CD4-positive, CD25-positive, alpha-beta regulatory T cell (primary cell): Measurements from ENCODE around the gene ALDH1A1. TPM values are rescaled to one million over a fixed set of nuclear protein-coding genes. Genes with fewer than 3 reads are reported as not detected.

Source experiments
- ATAC-seq, 2 donors: fragments of 150-1000 bp; cut with Tn5 transposase; one replicate each; pipeline ENCODE4 v1.10.0; 2021; ENCODE audit warnings: low read depth in 2 of 2, moderate number of reproducible peaks in 2 of 2, moderate library complexity in 1 of 2
- DNase-seq, 3 donors: peaks; one replicate each; pipeline versions ENCODE4 v3.0.0 to v3.0.0-alpha.2; 2012 to 2022; ENCODE audit warnings: mixed read lengths in 1 of 3
- H3K27ac ChIP-seq: one replicate; pipeline ENCODE4 v1.7.0; 2013; ENCODE audit warnings: mild to moderate bottlenecking, low read length; ENCODE audit not compliant: insufficient read depth, poor library complexity, severe bottlenecking
- H3K27me3 ChIP-seq: one replicate; pipeline ENCODE4 v1.7.0; 2013; ENCODE audit warnings: low read length; ENCODE audit not compliant: control insufficient read depth, insufficient read depth
- H3K36me3 ChIP-seq: one replicate; pipeline ENCODE4 v1.7.0; 2013; ENCODE audit warnings: mild to moderate bottlenecking, low read length, moderate library complexity; ENCODE audit not compliant: control insufficient read depth, insufficient read depth
- H3K4me1 ChIP-seq: 2 replicates; pipeline ENCODE4 v1.7.0; 2013; ENCODE audit warnings: mild to moderate bottlenecking, low read length; ENCODE audit not compliant: insufficient read depth, control insufficient read depth, poor library complexity, severe bottlenecking
- H3K4me3 ChIP-seq: one replicate; pipeline ENCODE4 v1.7.0; 2013; ENCODE audit warnings: low read depth, mild to moderate bottlenecking, low read length, moderate library complexity
- H3K9me3 ChIP-seq, 2 experiments: 1 replicate in 1 of 2; 2 replicates in 1 of 2; pipeline ENCODE4 v1.7.0; 2013; ENCODE audit warnings: low read length in 2 of 2, mild to moderate bottlenecking in 1 of 2, moderate library complexity in 1 of 2; ENCODE audit not compliant: control insufficient read depth in 2 of 2
- H3K27ac Mint-ChIP-seq, 3 donors: one replicate each; pipeline ENCODE4 v1.8.0; 2020 to 2022; ENCODE audit warnings: mild to moderate bottlenecking in 3 of 3, mixed read lengths in 3 of 3, moderate library complexity in 2 of 3
- H3K27me3 Mint-ChIP-seq: one replicate; pipeline ENCODE4 v1.8.0; 2022; ENCODE audit warnings: mild to moderate bottlenecking, mixed read lengths
- H3K36me3 Mint-ChIP-seq: one replicate; pipeline ENCODE4 v1.8.0; 2020; ENCODE audit warnings: mixed read lengths
- H3K4me1 Mint-ChIP-seq, 4 donors: one replicate each; pipeline ENCODE4 v1.8.0; 2020 to 2022; ENCODE audit warnings: mixed read lengths in 4 of 4, mild to moderate bottlenecking in 1 of 4
- H3K4me3 Mint-ChIP-seq, 4 donors: one replicate each; pipeline ENCODE4 v1.8.0; 2020 to 2022; ENCODE audit warnings: mild to moderate bottlenecking in 4 of 4, mixed read lengths in 4 of 4, moderate library complexity in 3 of 4
- H3K9me3 Mint-ChIP-seq, 7 donors: one replicate each; pipeline ENCODE4 v1.8.0; 2020 to 2022; ENCODE audit warnings: mixed read lengths in 7 of 7, mild to moderate bottlenecking in 3 of 7, moderate library complexity in 2 of 7
- polyA plus RNA-seq, 4 donors: library from polyadenylated mRNA; unstranded; fragments of 300-500 nt; fragmentation: Illumina TruSeq; gene quantifications; one replicate each; pipeline ENCODE4 v1.2.3, GENCODE V29; 2021
- total RNA-seq: library from RNA; stranded (reverse); gene quantifications from one replicate; pipeline ENCODE4 v1.2.3, GENCODE V29; 2022

The ALDH1A1 gene
- total and polyA plus RNA-seq, 5 donors from 2014 or later: 0.10 to 1.0 TPM; not detected in 3

DNA sequence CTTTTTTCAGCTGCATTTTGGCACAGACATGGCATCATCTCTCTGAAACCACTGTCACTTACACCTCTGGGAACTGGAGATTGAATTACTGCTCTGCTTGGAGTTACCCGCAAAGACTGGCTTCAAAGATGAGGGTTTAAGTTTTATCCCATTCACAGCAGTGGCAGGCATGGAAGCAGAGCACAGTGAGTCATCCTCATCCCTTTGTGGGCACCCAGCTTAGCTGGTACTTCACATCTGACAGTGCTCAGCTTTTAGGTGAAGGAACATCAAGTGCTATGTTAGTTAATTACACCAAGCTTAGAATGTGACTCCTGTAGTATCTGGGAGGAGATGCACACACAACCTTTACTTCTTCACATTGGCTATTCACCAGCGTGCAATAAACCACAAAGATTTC is 24.8 kb upstream of the ALDH1A1 start:
- Mint-ChIP-seq H3K27ac (peak overlapping the region in 1 of 3 donors; percentile 11), H3K36me3 (no peaks in the 10 kb centered on the region), H3K4me3 (no peak overlapping the region), H3K27me3 (no peaks in the 10 kb centered on the region), H3K9me3 (peaks cover 0 to 2% (median 0%) of the 10 kb centered on the region in 7 donors), H3K4me1 (no peaks in the 10 kb centered on the region)
- DNase-seq (no peak), ATAC-seq (no peak)
- H3K4me3 ChIP-seq: no peak overlapping the region
- no peaks in the 10 kb centered on the region for H3K36me3 ChIP-seq
- H3K4me1 ChIP-seq: no peaks in the 10 kb centered on the region
- H3K27ac ChIP-seq: no peak overlapping the region
- H3K9me3 ChIP-seq: no peaks in the 10 kb centered on the region
- no peaks in the 10 kb centered on the region for H3K27me3 ChIP-seq

GRCh38 chr9:72974501-72974900 is 21.6 kb upstream of the ALDH1A1 start:
- Histone ChIP-seq H3K9me3 (no peaks in the 10 kb centered on the region), H3K4me1 (no peaks in the 10 kb centered on the region), H3K4me3 (no peak overlapping the region), H3K36me3 (no peaks in the 10 kb centered on the region), H3K27me3 (no peaks in the 10 kb centered on the region), H3K27ac (no peak overlapping the region)
- Mint-ChIP-seq H3K4me3 (no peak overlapping the region), H3K27me3 (no peaks in the 10 kb centered on the region), H3K27ac (no peak overlapping the region), H3K4me1 (no peaks in the 10 kb centered on the region), H3K36me3 (no peaks in the 10 kb centered on the region), H3K9me3 (peaks cover 0 to 2% (median 0%) of the 10 kb centered on the region in 7 donors)
- no peak for ATAC-seq
- DNase-seq: no peak

DNA sequence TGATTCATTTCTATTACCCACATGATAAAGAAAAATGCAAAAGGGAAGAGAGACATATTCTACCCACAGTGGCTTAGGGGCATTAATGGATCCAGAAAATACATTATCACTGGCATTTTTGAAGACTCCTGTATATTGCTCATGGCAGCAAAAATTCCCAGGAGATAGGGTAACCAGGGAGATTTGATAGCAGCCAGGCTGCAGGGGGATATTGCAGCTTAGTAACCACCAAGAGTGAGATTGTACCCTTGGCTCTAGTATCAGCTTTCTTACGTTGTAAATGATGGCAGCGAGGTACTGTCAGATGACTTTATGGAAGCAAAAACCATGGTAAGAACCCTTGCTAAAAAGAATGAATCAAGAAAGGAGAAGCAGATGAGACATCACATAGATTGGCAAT is 19.8 kb upstream of the ALDH1A1 start:
- Mint-ChIP-seq H3K9me3 (peaks cover 0 to 3% (median 0%) of the 10 kb centered on the region in 7 donors), H3K27me3 (no peaks in the 10 kb centered on the region), H3K4me3 (no peak overlapping the region), H3K36me3 (no peaks in the 10 kb centered on the region), H3K4me1 (no peaks in the 10 kb centered on the region), H3K27ac (no peak overlapping the region)
- no peaks in the 10 kb centered on the region for H3K9me3 ChIP-seq
- DNase-seq (no peak), ATAC-seq (no peak)
- H3K27ac ChIP-seq: no peak overlapping the region
- H3K27me3 ChIP-seq: no peaks in the 10 kb centered on the region
- no peaks in the 10 kb centered on the region for H3K4me1 ChIP-seq
- no peaks in the 10 kb centered on the region for H3K36me3 ChIP-seq
- no peak overlapping the region for H3K4me3 ChIP-seq

GRCh38 chr9:72971411-72971810 is 18.6 kb upstream of the ALDH1A1 start:
- DNase-seq: no peak
- Mint-ChIP-seq H3K4me3 (no peak overlapping the region), H3K36me3 (no peaks in the 10 kb centered on the region), H3K27ac (no peak overlapping the region), H3K27me3 (no peaks in the 10 kb centered on the region), H3K4me1 (no peaks in the 10 kb centered on the region), H3K9me3 (peaks cover 0 to 3% (median 0%) of the 10 kb centered on the region in 7 donors)
- Histone ChIP-seq H3K4me3 (no peak overlapping the region), H3K4me1 (no peaks in the 10 kb centered on the region), H3K27me3 (no peaks in the 10 kb centered on the region), H3K36me3 (no peaks in the 10 kb centered on the region), H3K27ac (no peak overlapping the region), H3K9me3 (no peaks in the 10 kb centered on the region)
- no peak for ATAC-seq

GRCh38 chr9:72960446-72960845 is 7.6 kb upstream of the ALDH1A1 start:
- Histone ChIP-seq H3K27ac (no peak overlapping the region), H3K4me3 (no peak overlapping the region), H3K36me3 (no peaks in the 10 kb centered on the region), H3K9me3 (no peaks in the 10 kb centered on the region), H3K27me3 (no peaks in the 10 kb centered on the region), H3K4me1 (no peaks in the 10 kb centered on the region)
- no peaks in the 10 kb centered on the region for H3K36me3 Mint-ChIP-seq
- H3K27ac Mint-ChIP-seq: no peak overlapping the region
- no peaks in the 10 kb centered on the region for H3K27me3 Mint-ChIP-seq
- no peaks in the 10 kb centered on the region for H3K4me1 Mint-ChIP-seq
- no peak overlapping the region for H3K4me3 Mint-ChIP-seq
- peaks cover 0 to 12% (median 1%) of the 10 kb centered on the region in 7 donors for H3K9me3 Mint-ChIP-seq
- no peak for DNase-seq
- ATAC-seq: no peak

DNA sequence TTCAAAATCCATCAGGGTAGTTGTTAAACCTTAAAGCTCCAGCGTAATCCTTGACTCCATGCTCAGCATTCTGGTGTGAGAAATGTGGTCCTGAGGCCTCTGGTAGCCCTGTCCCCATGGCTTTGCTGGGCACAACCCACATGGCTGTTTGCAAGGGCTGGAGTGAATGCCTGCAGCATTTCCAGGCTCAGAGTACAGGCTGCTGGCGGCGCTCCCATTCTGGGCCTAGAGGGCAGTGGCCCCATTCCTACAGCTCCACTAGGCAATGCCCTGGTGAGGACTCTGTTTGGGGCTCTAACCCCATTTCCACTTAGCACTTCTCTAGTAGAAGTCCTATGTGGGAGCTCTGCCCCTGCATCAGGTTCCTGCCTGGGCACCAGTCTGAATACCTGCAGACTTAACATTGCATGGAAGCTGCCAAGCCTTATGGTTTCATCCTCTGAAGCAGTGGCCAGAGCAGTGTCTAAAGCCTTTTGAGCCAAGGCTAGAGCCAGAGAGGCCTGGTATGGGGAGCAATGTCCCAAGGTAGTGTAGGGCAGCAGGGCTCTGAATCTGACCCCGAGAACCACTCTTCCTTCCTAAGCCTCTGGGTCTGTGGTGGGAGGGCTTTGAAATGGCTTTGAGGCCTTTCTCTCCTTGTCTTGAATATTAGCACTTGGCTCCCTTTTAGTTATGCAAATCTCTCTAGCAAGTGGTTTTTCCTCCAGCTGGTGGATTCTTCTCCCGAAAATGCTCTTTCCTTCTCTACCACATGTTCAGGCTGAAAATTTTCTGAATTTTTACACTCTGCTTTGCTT is 5.8 kb upstream of the ALDH1A1 start:
- Mint-ChIP-seq H3K27ac (no peak overlapping the region), H3K27me3 (no peaks in the 10 kb centered on the region), H3K4me1 (no peaks in the 10 kb centered on the region), H3K36me3 (no peaks in the 10 kb centered on the region), H3K9me3 (peaks cover 0 to 12% (median 0%) of the 10 kb centered on the region in 7 donors), H3K4me3 (no peak overlapping the region)
- Histone ChIP-seq H3K4me3 (no peak overlapping the region), H3K27me3 (no peaks in the 10 kb centered on the region), H3K36me3 (no peaks in the 10 kb centered on the region), H3K4me1 (no peaks in the 10 kb centered on the region), H3K27ac (no peak overlapping the region), H3K9me3 (no peaks in the 10 kb centered on the region)
- ATAC-seq (peak in 1 of 2 donors; percentile 8), DNase-seq (no peak)

- H3K36me3 ChIP-seq: no peaks in the 10 kb centered on the region
- Mint-ChIP-seq H3K4me3 (no peak overlapping the region), H3K27me3 (peaks cover 7% of the 10 kb centered on the region), H3K36me3 (no peaks in the 10 kb centered on the region), H3K27ac (no peak overlapping the region), H3K4me1 (no peaks in the 10 kb centered on the region), H3K9me3 (peaks cover 0 to 12% (median 0%) of the 10 kb centered on the region in 7 donors)
- ATAC-seq (no peak), DNase-seq (no peak)
- no peaks in the 10 kb centered on the region for H3K4me1 ChIP-seq
- no peaks in the 10 kb centered on the region for H3K9me3 ChIP-seq
- H3K27ac ChIP-seq: no peak overlapping the region
- H3K4me3 ChIP-seq: no peak overlapping the region
- peaks cover 4% of the 10 kb centered on the region for H3K27me3 ChIP-seq
Measured at GRCh38 chr9:72955571-72955970, 2.7 kb upstream of the ALDH1A1 start.

- H3K4me3 Mint-ChIP-seq: no peak overlapping the region
- DNase-seq: no peak
- no peaks in the 10 kb centered on the region for H3K4me1 Mint-ChIP-seq
- Histone ChIP-seq H3K27ac (no peak overlapping the region), H3K4me3 (no peak overlapping the region), H3K4me1 (no peaks in the 10 kb centered on the region), H3K9me3 (no peaks in the 10 kb centered on the region), H3K27me3 (peaks cover 4% of the 10 kb centered on the region), H3K36me3 (no peaks in the 10 kb centered on the region)
- H3K36me3 Mint-ChIP-seq: no peaks in the 10 kb centered on the region
- H3K27me3 Mint-ChIP-seq: peaks cover 7% of the 10 kb centered on the region
- H3K9me3 Mint-ChIP-seq: peaks cover 0 to 12% (median 0%) of the 10 kb centered on the region in 7 donors
- no peak overlapping the region for H3K27ac Mint-ChIP-seq
- no peak for ATAC-seq
Measured at GRCh38 chr9:72955126-72955455, 2.2 kb upstream of the ALDH1A1 start.
